Fibroblast of peridontal ligament (primary cell): ENCODE results near the gene CIC.
A peak's percentile ranks its signal among the peaks of the same experiment; 100 is the strongest.

Source experiments
- DNase-seq: peaks from one replicate; pipeline ENCODE4 v3.0.0-alpha.2; 2010; ENCODE audit errors: extremely low read depth

CIC gene

GRCh38 chr19:42288881-42289555 lies 20.0 kb downstream of the CIC start:
- DNase-seq, result no peak

DNA sequence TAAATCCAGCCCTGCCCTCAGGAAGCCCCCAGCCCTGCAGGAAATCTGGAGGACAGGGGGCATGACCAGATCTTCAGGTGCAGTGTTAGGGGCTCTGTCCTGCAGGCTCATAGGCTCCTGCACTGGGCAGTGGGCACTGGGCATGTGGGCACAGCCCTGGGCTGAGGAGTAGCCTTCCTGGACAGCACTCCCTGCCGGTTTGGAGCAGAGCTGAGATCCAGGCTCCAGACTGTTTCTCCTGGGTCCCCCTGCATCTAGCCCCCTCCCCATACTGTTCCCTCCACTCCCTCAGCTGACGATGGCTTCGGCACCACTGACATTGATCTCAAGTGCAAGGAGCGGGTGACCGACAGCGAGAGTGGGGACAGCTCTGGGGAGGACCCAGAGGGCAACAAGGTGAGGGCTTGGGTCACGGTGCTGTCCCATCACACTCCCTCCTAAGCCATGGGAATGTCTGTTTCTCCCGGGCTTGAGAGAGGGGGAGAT lies 20.5 kb downstream of the CIC start:
- DNase-seq, result no peak

- no peak for DNase-seq
Measured at GRCh38 chr19:42290136-42290522, 21.1 kb downstream of the CIC start.

DNA sequence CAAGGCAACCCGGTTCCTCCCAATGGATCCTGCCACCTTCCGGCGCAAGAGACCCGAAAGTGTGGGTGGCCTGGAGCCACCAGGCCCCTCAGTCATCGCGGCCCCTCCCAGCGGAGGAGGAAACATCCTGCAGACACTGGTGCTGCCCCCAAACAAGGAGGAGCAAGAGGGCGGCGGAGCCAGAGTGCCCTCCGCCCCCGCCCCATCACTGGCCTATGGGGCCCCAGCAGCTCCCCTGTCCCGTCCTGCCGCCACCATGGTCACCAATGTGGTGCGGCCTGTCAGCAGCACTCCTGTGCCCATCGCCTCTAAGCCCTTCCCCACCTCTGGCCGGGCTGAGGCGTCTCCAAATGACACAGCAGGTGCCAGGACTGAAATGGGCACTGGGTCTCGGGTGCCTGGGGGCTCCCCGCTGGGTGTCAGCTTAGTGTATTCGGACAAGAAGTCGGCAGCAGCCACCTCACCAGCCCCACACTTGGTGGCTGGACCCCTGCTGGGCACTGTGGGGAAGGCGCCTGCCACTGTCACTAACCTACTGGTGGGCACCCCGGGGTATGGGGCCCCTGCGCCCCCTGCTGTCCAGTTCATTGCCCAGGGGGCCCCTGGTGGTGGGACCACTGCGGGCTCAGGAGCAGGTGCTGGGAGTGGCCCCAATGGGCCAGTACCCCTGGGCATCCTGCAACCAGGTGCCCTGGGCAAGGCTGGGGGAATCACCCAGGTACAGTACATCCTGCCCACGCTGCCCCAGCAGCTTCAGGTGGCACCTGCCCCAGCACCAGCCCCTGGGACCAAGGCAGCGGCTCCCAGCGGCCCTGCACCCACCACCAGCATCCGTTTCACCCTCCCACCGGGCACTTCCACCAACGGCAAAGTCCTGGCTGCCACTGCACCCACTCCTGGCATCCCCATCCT lies 21.7 kb downstream of the CIC start:
- no peak for DNase-seq

DNA sequence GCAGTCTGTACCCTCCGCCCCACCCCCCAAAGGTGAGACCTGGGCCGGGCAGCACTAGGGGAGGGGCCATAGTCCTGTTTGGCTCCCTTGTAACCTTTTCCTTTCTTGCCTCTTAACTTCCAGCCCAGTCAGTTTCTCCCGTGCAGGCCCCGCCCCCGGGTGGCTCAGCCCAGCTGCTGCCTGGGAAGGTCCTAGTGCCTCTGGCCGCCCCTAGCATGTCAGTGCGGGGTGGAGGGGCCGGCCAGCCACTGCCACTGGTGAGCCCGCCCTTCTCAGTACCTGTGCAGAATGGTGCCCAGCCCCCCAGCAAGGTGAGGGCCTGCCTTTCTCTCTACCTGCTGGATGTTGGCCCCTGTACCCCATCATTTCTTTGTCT lies 22.4 kb downstream of the CIC start:
- no peak for DNase-seq

DNA sequence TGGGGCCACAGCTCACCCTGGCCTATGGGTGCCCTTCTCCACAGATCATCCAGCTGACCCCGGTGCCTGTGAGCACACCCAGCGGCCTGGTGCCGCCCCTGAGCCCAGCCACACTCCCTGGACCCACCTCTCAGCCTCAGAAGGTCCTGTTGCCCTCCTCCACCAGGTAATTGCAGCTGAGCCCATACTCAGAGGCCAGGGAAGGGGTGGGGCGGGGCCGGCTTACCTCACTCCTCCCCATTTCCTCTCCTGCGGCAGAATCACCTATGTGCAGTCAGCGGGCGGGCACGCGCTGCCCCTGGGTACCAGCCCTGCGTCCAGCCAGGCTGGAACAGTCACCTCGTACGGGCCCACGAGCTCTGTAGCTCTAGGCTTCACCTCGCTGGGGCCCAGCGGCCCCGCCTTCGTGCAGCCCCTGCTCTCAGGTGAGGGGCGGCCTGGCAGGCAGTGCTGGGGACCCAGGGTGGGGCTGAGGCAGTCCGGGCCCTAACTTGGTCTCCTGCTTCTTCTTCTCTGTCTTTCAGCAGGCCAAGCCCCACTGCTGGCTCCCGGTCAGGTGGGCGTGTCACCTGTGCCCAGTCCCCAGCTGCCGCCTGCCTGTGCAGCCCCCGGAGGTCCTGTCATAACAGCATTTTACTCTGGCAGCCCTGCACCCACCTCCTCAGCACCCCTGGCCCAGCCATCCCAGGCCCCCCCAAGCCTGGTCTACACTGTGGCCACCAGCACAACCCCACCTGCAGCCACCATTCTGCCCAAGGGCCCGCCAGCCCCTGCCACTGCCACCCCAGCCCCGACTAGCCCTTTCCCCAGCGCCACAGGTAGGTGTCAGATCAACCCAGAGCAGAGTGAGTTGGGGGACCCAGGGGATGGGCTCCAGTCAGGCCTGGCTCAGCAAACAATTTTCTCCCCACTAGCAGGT lies 23.2 kb downstream of the CIC start:
- no peak for DNase-seq

DNA sequence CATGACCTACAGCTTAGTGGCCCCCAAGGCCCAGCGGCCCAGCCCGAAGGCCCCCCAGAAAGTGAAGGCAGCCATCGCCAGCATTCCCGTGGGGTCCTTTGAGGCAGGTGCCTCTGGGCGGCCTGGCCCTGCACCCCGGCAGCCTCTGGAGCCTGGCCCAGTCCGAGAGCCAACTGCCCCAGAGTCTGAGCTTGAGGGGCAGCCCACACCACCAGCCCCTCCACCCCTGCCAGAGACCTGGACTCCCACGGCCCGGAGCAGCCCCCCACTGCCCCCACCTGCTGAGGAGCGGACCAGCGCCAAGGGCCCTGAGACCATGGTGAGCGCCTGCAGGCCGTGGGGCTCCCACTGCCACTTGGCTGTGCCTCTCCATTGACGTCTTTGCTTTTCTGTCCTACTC lies 23.9 kb downstream of the CIC start:
- no peak for DNase-seq

- no peak for DNase-seq
Measured at GRCh38 chr19:42293540-42293939, 24.5 kb downstream of the CIC start.

DNA sequence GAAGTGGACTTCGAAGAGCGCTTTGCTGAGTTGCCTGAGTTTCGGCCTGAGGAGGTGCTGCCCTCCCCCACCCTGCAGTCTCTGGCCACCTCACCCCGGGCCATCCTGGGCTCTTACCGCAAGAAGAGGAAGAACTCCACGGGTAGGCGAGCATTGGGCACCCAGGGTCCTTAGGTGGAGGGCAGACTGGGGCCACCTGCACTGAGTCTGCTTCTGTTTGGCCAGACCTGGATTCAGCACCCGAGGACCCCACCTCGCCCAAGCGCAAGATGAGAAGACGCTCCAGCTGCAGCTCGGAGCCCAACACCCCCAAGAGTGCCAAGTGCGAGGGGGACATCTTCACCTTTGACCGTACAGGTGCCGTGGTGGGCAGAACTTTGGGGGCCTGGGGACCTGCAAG lies 24.9 kb downstream of the CIC start:
- DNase-seq, result no peak

- no peak for DNase-seq
Measured at GRCh38 chr19:42294471-42295137, 25.6 kb downstream of the CIC start.

- no peak for DNase-seq
Measured at GRCh38 chr19:42295342-42295741, 26.3 kb downstream of the CIC start.

GRCh38 chr19:42295831-42296525 lies 26.9 kb downstream of the CIC start:
- peak; percentile 44 for DNase-seq

- no peak for DNase-seq
Measured at GRCh38 chr19:42297039-42297438, 28.0 kb downstream of the CIC start.

DNA sequence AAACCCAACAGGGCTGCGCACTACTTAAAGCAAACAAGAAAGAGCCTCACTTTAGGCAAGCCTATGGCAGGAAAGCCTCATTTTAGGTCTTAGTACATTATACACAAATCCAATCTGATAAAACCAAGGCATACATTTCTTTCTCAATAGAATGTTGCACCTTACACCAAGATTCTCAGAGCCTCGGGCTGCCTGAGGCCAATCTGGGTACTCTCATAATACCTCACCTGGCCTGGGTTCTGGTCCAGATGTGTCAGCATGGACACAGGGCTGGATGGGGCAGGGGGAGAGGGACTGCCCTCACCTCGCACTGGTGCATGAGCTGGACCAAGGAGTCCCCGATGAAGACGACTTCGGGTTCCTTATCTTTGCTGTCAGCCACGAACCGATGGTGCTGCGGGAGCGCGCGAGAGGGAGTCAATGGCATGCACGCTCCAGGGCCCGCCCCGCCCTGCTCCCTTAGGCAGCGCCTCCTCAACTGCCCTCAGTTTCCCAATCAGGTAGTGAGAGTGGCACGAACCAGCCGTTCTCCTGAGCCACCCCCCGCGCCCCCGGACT lies 32.7 kb downstream of the CIC start, which contains the start of gene PRR19:
TSS of gene PRR19 (plus strand) at position 487 of the 558 bp plus-strand sequence. CDS start 7,453 bp downstream, outside the sequence.
- no peak for DNase-seq

DNA sequence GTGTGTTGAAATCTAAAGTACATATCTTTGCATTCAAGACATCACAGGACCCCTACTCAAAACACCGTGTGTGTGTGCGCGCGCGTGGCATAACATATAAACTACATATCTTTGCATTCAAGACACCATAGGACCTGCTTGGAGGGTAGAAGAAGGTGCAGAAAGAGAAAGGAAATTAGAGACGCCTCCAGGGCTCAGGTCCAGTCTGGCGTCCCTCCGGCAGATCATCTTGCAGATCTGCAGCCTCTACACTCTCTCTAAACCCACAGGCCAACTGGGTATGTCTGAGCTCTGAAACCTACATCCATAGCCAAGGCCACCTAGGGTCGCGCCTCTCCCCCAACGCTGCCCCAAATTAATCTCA lies 34.0 kb downstream of the CIC start:
- DNase-seq, result no peak

GRCh38 chr19:42303876-42304275 lies 34.8 kb downstream of the CIC start:
- DNase-seq, result no peak

- no peak for DNase-seq
Measured at GRCh38 chr19:42306646-42307045, 37.6 kb downstream of the CIC start.

- DNase-seq, result no peak
Measured at GRCh38 chr19:42309686-42310085, 40.6 kb downstream of the CIC start.

GRCh38 chr19:42311657-42312056 lies 42.6 kb downstream of the CIC start:
- no peak for DNase-seq

DNA sequence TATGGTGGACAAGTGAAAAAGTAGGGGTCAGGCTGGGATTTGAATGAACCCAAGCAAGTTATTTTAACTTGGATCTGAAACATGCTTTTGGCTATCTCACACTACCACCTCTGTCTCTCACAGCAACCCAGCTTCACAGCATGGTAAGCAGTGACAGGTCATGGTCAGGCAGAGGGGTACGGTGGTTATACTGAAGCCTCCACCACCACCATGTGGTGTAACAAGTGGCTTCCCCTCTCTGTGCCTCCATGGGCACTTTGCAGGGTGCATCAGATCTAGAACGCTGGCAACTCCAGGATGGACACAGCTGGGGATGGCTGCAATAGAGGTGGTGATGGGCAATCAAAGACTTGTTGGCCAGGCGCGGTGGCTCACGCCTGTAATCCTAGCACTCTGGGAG lies 43.3 kb downstream of the CIC start:
- DNase-seq, result no peak
